ENCODE results near the gene RNF187. TPM values are rescaled to one million over a fixed set of nuclear protein-coding genes. Genes with fewer than 3 reads are reported as not detected.

Gene RNF187
- total RNA-seq, 2 donors from 2014 or later = 69.5 to 106 TPM

DNA sequence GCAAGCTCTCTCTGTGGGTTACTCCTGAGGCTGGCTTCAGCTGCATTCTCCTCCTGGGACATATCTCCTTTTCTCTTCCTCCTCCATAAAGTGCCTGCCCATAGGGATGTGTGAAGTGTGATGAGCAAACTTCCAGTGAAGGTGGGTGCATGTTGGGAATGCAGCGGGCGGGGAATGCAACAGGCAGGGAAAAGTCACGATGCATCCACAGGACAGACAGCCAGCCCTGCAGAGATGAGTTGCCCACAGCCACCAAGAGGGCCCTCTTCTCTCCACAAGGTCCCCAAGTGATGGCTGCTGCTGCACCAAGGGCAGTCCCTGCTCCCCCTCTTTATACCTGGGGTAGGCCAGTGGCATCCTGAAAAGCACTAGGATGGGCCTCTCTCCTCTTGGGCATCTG, 33.6 kb upstream of the RNF187 start:
- no peak overlapping the region for H3K4me3 Mint-ChIP-seq
- no peaks in the 10 kb centered on the region for H3K36me3 Mint-ChIP-seq
- H3K9me3 Mint-ChIP-seq = no peaks in the 10 kb centered on the region
- H3K4me1 Mint-ChIP-seq (ENCODE audit: low read depth in 2 of 2) = peaks cover 29 to 37% of the 10 kb centered on the region in 2 donors
- H3K27me3 Mint-ChIP-seq = peaks cover 0 to 2% of the 10 kb centered on the region in 2 donors
- DNase-seq (ENCODE audit: low spot score) = no peak
- no peak overlapping the region for H3K27ac Mint-ChIP-seq
- no peak for ATAC-seq

DNA sequence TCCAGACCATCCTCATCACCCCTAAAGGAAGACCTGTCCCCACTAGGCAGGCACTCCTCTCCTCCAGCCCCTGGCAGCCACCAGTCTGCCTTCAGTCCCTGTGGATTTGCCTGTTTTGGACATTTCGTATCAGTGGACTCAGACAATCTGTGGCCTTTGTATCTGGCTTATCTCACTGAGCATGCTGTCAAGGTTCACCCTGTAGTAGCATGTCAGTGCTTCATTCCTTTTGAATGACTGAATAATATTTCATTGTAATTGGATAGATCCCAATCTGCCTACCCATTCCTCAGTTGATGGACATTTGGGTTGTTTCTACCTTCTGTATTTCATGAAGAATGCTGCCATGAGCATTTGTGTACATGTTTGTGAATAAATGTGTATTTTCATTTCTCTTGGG, 32.9 kb upstream of the RNF187 start:
- Mint-ChIP-seq H3K36me3 (no peaks in the 10 kb centered on the region), H3K4me3 (no peak overlapping the region), H3K27me3 (peaks cover 0 to 1% of the 10 kb centered on the region in 2 donors), H3K4me1 (ENCODE audit: low read depth in 2 of 2) (peaks cover 29 to 38% of the 10 kb centered on the region in 2 donors), H3K9me3 (no peaks in the 10 kb centered on the region), H3K27ac (no peak overlapping the region)
- DNase-seq (ENCODE audit: low spot score) (no peak), ATAC-seq (no peak)

DNA sequence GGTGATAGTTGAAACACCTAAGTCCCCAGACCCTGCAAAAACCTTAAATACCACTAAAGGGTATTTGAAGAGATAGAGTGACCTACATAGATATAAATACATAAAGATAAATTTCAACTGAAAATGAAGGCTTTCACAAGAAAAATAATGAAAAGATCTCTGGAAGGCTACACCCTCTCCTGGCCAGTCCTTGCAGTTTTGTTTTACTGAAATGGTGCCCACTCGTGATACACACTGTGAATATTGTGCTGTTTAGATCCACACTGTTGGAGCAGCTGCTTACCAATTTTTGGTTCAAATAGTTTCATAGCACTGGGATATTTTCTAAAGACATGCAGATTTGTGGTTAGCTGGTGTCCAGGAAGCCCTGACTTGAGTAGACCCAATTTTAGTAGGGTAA, 31.5 kb upstream of the RNF187 start:
- DNase-seq (ENCODE audit: low spot score) (no peak), ATAC-seq (no peak)
- Mint-ChIP-seq H3K27ac (no peak overlapping the region), H3K36me3 (no peaks in the 10 kb centered on the region), H3K4me3 (peak overlapping the region; percentile 95), H3K4me1 (ENCODE audit: low read depth in 2 of 2) (peaks cover 29 to 41% of the 10 kb centered on the region in 2 donors), H3K9me3 (no peaks in the 10 kb centered on the region), H3K27me3 (no peaks in the 10 kb centered on the region)

DNA sequence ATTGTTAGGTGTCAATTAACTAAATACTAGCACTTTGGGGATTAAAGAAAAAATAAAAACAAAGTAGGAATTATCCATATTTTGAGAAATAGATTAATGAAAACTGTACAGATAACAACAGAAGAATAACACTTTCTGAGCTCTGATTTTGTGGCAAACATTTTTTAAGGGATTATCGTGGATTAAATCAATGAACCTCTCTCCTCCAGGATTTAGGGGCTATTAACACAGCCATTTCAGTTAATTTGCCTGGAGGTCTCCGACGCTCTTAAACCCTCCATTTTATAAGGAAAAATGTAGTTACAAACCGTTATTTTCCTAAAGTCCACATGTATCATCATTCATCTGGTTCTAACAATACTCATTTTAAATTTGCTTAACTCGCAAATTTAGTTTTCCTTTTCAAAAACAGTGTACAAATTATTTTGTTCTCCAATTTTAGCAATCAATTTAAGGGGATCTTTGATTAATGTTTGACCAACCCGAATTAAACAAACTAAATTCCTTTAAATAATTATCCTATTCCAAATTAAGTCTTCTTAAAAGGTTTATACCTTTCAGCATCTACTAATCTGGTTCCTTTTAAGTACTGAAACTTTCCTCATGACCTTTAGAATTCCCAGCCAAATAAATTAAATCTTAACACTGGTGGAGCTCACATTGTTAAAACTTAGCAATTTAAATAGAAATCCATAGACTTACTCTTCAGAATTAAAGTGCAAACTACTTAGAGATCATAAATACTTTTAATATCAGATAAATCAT, 30.7 kb upstream of the RNF187 start:
- H3K9me3 Mint-ChIP-seq = no peaks in the 10 kb centered on the region
- peak overlapping the region; percentile 95 for H3K4me3 Mint-ChIP-seq
- H3K4me1 Mint-ChIP-seq (ENCODE audit: low read depth in 2 of 2) = peaks cover 33 to 45% of the 10 kb centered on the region in 2 donors
- H3K27ac Mint-ChIP-seq = peak overlapping the region; percentile 95 to 97
- no peaks in the 10 kb centered on the region for H3K36me3 Mint-ChIP-seq
- ATAC-seq (no peak), DNase-seq (ENCODE audit: low spot score) (no peak)
- peaks cover 0 to 3% of the 10 kb centered on the region in 2 donors for H3K27me3 Mint-ChIP-seq

DNA sequence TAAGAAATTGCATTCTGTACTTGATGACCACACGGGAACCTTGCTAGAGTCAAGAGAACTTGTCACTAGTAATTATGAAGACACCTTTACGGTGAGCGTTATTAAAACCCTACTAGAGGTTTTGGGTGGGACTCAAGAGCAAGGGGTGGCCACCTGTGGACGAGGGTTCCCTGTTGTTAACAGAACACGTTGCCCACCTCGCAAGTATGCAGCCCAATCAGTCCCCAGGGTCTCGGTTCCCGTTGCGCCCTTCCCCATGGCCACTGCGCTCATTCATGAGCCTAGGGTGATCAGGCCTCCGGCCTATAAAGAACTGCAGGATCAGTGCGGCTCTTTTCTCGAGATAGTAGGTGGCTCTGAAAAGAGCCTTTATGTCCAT, 30.2 kb upstream of the RNF187 start:
- peaks cover 33 to 41% of the 10 kb centered on the region in 2 donors for H3K4me1 Mint-ChIP-seq (ENCODE audit: low read depth in 2 of 2)

DNA sequence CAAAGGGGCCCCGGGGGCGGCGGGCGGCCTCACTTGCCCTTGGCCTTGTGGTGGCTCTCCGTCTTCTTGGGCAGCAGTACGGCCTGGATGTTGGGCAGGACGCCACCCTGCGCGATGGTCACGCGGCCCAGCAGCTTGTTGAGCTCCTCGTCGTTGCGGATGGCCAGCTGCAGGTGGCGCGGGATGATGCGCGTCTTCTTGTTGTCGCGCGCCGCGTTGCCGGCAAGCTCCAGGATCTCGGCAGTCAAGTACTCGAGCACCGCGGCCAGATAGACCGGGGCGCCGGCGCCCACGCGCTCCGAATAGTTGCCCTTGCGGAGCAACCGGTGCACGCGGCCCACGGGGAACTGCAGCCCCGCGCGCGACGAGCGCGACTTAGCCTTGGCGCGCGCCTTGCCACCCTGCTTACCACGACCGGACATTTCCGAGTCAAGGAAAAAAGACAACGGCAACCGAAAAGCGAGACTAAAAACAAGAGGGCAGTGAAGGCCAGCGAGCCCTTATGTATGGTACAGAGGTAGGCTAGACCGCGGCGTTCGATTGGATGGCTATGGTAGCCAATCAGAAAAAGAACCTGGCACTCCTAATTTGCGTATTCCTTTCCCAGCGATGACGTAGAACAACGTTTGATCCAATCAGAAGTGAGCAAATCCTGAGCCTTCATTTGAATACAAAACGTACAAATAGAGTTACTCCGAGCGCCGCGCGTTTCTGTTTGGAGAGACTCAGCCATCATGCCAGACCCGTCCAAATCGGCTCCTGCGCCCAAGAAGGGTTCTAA, 29.6 kb upstream of the RNF187 start:
- Mint-ChIP-seq H3K27ac (peak overlapping the region; percentile 95 to 97), H3K27me3 (peaks cover 0 to 3% of the 10 kb centered on the region in 2 donors), H3K9me3 (no peaks in the 10 kb centered on the region), H3K36me3 (no peaks in the 10 kb centered on the region), H3K4me3 (peak overlapping the region; percentile 95), H3K4me1 (ENCODE audit: low read depth in 2 of 2) (peaks cover 38 to 43% of the 10 kb centered on the region in 2 donors)
- DNase-seq (ENCODE audit: low spot score) (peak; percentile 91), ATAC-seq (peak; percentile 93 to 94)

More for the DNA sequence above, 30.2 kb upstream of the RNF187 start:
- DNase-seq (ENCODE audit: low spot score) = no peak
- peak overlapping the region; percentile 95 to 97 for H3K27ac Mint-ChIP-seq
- no peaks in the 10 kb centered on the region for H3K9me3 Mint-ChIP-seq
- peaks cover 0 to 3% of the 10 kb centered on the region in 2 donors for H3K27me3 Mint-ChIP-seq
- peak overlapping the region; percentile 95 for H3K4me3 Mint-ChIP-seq
- no peaks in the 10 kb centered on the region for H3K36me3 Mint-ChIP-seq
- ATAC-seq = peak; percentile 1 to 8

DNA sequence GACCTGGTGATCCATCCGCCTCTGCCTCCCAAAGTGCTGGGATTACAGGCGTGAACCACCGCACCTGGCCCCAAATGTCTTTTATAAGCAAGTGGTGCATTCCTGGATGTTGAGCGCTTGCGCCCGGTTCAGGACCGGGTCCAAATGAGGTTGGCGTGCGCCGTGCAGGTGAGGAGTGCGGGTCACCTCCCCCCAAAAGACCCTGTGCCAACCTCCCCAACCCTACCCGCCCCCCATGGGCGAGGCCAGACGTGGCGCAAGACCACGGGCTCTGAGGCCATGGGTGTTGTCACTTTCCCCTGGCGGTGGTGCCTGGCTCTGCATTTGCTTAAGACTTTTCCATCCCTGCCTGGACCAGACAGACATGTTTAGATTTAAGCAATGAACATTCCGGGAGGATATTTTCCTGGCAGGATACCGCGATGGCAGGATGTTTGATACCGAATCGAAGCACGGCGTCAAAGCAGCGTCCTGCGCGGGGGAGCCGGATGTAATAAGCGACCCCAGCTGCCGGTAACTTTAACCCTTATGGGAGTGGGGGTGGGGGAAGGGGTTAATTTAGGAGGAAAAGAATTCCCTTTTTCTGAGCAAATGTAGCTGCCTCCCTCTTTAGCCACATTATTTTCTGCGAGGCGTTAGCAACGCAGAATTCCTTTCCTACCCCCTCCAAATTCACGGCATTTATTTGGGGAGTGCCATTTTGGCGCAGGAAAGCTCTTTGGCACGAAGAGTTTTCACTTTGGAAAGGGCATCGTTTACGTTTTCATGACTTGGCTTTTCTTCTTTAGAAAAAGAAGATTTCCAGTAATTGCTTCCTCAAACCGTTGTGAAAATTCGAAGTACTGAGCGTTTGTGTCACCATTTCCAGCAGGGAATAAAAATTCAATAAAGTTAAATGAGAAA, 27.8 kb upstream of the RNF187 start:
- Mint-ChIP-seq H3K27me3 (peaks cover 0 to 3% of the 10 kb centered on the region in 2 donors), H3K9me3 (no peaks in the 10 kb centered on the region), H3K36me3 (no peaks in the 10 kb centered on the region), H3K4me3 (peak overlapping the region; percentile 95), H3K4me1 (ENCODE audit: low read depth in 2 of 2) (peaks cover 49 to 55% of the 10 kb centered on the region in 2 donors), H3K27ac (peak overlapping the region; percentile 95 to 97)
- ATAC-seq (peak; percentile 3 to 20), DNase-seq (ENCODE audit: low spot score) (peak; percentile 76)

DNA sequence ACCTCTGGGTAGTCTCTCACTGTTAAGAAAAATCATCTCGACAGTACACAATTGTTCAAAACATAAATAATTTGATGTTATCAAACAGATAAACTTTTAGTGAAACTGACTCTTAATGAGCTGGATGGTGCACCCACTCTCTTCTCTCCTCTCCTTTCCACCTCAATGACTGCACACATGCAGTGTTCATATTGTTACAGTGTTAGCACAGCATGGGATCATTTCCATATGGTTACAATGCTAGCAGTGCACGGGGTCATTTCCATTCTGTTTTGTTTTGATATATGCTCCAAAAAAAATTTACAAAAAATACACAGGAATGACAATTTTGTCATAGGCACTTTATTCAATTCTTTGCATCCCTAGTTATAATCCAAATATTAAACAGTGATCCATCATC, 26.4 kb upstream of the RNF187 start:
- no peaks in the 10 kb centered on the region for H3K36me3 Mint-ChIP-seq
- DNase-seq (ENCODE audit: low spot score) = no peak
- peak overlapping the region; percentile 72 for H3K4me3 Mint-ChIP-seq
- peaks cover 0 to 3% of the 10 kb centered on the region in 2 donors for H3K27me3 Mint-ChIP-seq
- no peaks in the 10 kb centered on the region for H3K9me3 Mint-ChIP-seq
- no peak for ATAC-seq
- peak overlapping the region in 1 of 2 donors; percentile 76 for H3K27ac Mint-ChIP-seq
- H3K4me1 Mint-ChIP-seq (ENCODE audit: low read depth in 2 of 2) = peaks cover 64 to 66% of the 10 kb centered on the region in 2 donors

DNA sequence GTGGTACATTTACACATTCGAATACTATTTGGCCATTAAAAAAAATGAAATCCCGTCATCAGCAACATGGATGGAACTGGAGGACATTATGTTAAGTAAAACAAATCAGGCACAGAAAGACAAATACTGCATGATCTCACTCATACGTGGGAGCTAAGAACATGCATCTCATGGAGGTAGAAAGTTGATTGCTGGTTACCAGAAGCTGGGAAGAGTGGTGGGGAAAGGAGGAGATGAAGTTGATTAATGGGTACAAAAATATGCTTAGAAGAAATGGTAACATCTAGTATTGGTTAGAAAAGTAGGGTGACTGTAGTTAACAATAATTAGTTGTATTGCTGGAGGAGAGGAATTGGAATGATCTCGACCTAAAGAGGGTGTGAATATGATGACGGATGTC, 24.6 kb upstream of the RNF187 start:
- peaks cover 57 to 62% of the 10 kb centered on the region in 2 donors for H3K4me1 Mint-ChIP-seq (ENCODE audit: low read depth in 2 of 2)
- no peaks in the 10 kb centered on the region for H3K9me3 Mint-ChIP-seq
- peak overlapping the region; percentile 87 for H3K4me3 Mint-ChIP-seq
- no peak for ATAC-seq
- DNase-seq (ENCODE audit: low spot score) = no peak
- H3K27me3 Mint-ChIP-seq = peaks cover 1 to 5% of the 10 kb centered on the region in 2 donors
- peak overlapping the region; percentile 72 to 86 for H3K27ac Mint-ChIP-seq
- no peaks in the 10 kb centered on the region for H3K36me3 Mint-ChIP-seq

DNA sequence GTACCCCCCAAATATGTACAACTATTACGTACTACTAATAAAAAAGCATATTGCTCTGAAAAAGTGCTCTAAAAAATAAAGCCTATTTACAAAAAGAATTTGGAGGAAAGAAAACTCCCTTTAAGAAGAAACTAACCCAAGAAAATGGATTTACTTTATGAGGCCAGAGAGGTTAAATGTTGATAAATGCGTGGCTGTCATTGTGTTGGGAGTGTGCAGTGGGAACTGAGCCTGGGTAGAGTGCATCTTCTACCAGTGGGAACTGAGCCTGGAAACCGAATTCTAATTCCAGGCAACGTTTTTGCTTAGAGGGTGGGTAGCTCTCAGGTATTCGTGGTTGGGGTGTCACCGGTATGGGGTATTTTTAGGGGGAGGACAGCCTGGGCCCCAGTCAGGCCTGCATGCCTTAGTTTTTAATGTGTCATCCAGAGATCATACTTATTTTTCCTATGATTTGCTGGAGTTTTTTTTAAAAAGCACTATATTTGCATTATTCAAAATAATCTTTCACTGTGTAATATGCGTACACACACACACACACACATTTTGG, 24.1 kb upstream of the RNF187 start:
- no peak for DNase-seq (ENCODE audit: low spot score)
- Mint-ChIP-seq H3K36me3 (no peaks in the 10 kb centered on the region), H3K27me3 (peaks cover 5 to 10% of the 10 kb centered on the region in 2 donors), H3K4me3 (peak overlapping the region; percentile 87), H3K9me3 (no peaks in the 10 kb centered on the region), H3K4me1 (ENCODE audit: low read depth in 2 of 2) (peaks cover 52 to 57% of the 10 kb centered on the region in 2 donors), H3K27ac (peak overlapping the region; percentile 72 to 86)
- no peak for ATAC-seq

DNA sequence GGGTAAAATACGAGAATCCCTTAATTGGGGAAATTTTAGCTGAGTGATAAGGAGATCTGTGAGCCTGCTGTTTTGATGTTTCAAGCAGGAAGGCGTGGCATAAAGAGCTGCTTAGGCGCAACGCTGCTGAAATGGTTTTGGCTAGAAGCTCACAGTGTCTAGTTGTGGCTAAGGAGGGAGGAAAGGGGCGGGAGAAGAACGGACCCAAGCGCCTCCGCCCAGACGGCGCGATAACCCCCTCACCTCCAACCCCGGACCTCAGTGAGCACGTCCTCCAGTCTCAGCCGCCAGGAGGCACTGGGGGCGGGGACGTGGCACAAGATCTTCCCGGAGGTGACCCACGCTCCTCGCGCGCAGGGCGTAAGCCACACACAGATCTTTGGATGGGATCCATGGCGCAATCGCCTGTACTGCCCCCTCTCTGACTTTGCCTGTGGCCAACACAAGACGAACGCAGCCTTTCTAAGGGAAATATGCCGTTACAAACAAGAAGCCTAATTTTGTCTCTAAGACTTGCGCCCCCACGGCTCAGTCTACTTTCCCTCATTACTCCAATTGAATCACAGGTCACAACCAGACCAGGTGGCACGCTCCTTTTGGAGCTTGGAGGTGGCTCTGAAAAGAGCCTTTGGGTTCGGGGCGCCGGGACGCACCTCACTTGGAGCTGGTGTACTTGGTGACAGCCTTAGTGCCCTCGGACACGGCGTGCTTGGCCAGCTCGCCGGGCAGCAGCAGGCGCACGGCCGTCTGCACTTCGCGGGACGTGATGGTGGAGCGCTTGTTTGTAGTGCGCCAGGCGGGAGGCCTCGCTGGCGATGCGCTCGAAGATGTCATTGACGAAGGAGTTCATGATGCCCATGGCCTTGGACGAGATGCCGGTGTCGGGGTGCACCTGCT, 23.4 kb upstream of the RNF187 start:
- peaks cover 47 to 52% of the 10 kb centered on the region in 2 donors for H3K4me1 Mint-ChIP-seq (ENCODE audit: low read depth in 2 of 2)
- H3K4me3 Mint-ChIP-seq = peak overlapping the region; percentile 87
- H3K36me3 Mint-ChIP-seq = no peaks in the 10 kb centered on the region
- H3K27me3 Mint-ChIP-seq = peaks cover 5 to 14% of the 10 kb centered on the region in 2 donors
- peak overlapping the region; percentile 72 to 86 for H3K27ac Mint-ChIP-seq
- ATAC-seq (peak; percentile 82 to 86), DNase-seq (ENCODE audit: low spot score) (peak; percentile 83)
- no peaks in the 10 kb centered on the region for H3K9me3 Mint-ChIP-seq

DNA sequence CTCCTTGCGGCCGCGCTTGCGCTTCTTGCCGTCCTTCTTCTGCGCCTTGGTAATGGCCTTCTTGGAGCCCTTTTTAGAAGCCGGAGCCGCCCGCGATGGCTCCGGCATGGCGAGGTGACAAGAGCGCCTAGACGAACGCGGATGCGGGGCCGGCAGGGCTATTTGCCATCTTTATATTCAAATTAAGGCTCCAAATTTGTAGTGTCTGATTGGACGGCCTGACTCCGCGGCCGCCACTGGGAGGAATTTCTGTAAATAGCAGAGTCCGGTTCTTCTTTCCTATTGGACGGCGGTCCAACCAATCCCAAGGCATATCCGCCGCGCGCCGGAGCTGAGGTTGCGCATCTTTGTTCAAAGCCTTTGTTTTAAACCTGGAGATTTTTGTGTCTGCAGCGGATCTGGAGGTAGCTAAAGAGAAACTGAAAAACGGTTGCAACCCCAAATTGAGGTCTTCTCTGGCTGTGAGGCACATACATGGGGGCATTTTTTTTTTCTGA, 22.6 kb upstream of the RNF187 start:
- Mint-ChIP-seq H3K27ac (peak overlapping the region; percentile 72 to 86), H3K36me3 (no peaks in the 10 kb centered on the region), H3K27me3 (peaks cover 5 to 14% of the 10 kb centered on the region in 2 donors), H3K4me1 (ENCODE audit: low read depth in 2 of 2) (peaks cover 44 to 52% of the 10 kb centered on the region in 2 donors), H3K9me3 (no peaks in the 10 kb centered on the region), H3K4me3 (peak overlapping the region; percentile 87)
- DNase-seq (ENCODE audit: low spot score) = peak; percentile 89
- peak; percentile 87 to 95 for ATAC-seq
